SU-DHL-6 (cell line): Measurements from ENCODE around the gene RXRB.

ENCODE experiments used
- H2AFZ ChIP-seq: fragments of 200-600 bp; sonication (generic); 2 replicates; pipeline ENCODE4 v1.6.1; 2014; ENCODE audit warnings: low read depth, mild to moderate bottlenecking, moderate library complexity, mixed read lengths, antibody characterized with exemption, low read length; ENCODE audit not compliant: severe bottlenecking
- H3F3A ChIP-seq: fragments of 200-600 bp; shearing (Covaris generic); 2 replicates; pipeline ENCODE4 v1.6.0; 2016; ENCODE audit warnings: antibody characterized with exemption, mild to moderate bottlenecking; ENCODE audit not compliant: insufficient read depth
- H3K27ac ChIP-seq: fragments of 200-600 bp; sonication (generic); 2 replicates; pipeline ENCODE4 v1.5.1; 2016; ENCODE audit warnings: low read depth, mild to moderate bottlenecking, low read length, moderate library complexity, mixed read lengths
- H3K27me3 ChIP-seq: fragments of 200-600 bp; sonication (generic), shearing (Covaris generic); 2 replicates; pipeline ENCODE4 v1.6.0; 2014; ENCODE audit warnings: mild to moderate bottlenecking, low read length
- H3K36me3 ChIP-seq: fragments of 200-600 bp; sonication (generic); 2 replicates; pipeline ENCODE4 v1.6.1; 2014; ENCODE audit warnings: mild to moderate bottlenecking, low read length, mixed read lengths
- H3K4me2 ChIP-seq: fragments of 300-600, 200-600 bp; shearing (Covaris generic), sonication (generic); 2 replicates; pipeline ENCODE4 v1.6.0; 2014; ENCODE audit warnings: low read length, low read depth, mild to moderate bottlenecking; ENCODE audit not compliant: poor library complexity, severe bottlenecking
- H3K4me3 ChIP-seq: fragments of 200-600 bp; sonication (generic); 2 replicates; pipeline ENCODE4 v1.5.1; 2014; ENCODE audit warnings: antibody characterized with exemption, low read length, mild to moderate bottlenecking, mixed read lengths; ENCODE audit not compliant: insufficient read depth, poor library complexity, severe bottlenecking
- H3K79me2 ChIP-seq: fragments of 200-600 bp; sonication (generic); 2 replicates; pipeline ENCODE4 v1.6.1; 2014; ENCODE audit warnings: mild to moderate bottlenecking, low read length, moderate library complexity; ENCODE audit not compliant: insufficient read depth
- H3K9ac ChIP-seq: fragments of 200-600 bp; sonication (generic); 2 replicates; pipeline ENCODE4 v1.7.0; 2014; ENCODE audit warnings: mild to moderate bottlenecking, low read length
- H3K9me2 ChIP-seq: fragments of 200-600 bp; sonication (generic); replicated peaks from 2 replicates; pipeline ENCODE4 v1.6.1; 2014; ENCODE audit warnings: low read length; ENCODE audit not compliant: insufficient read depth
- H3K9me3 ChIP-seq: fragments of 200-600 bp; sonication (generic); 2 replicates; pipeline ENCODE4 v1.6.1; 2014; ENCODE audit warnings: low read length, mixed read lengths; ENCODE audit not compliant: insufficient read depth
- H4K20me1 ChIP-seq: fragments of 200-600 bp; sonication (generic); 2 replicates; pipeline ENCODE4 v1.6.1; 2014; ENCODE audit warnings: low read depth, mild to moderate bottlenecking, antibody characterized with exemption, low read length, moderate library complexity, mixed read lengths
- EZH2phosphoT487 ChIP-seq: fragments of 200-600 bp; sonication (generic), shearing (Covaris generic); conservative IDR thresholded peaks from 2 replicates; pipeline ENCODE4 v1.6.1; 2018; ENCODE audit warnings: mild to moderate bottlenecking, antibody characterized with exemption, low read length, moderate library complexity, mixed read lengths
- TF ChIP-seq, protein P1 (sequence below): fragments of 200-600 bp; sonication (generic); IDR thresholded peaks from one replicate; pipeline ENCODE4 v1.5.1; 2017; ENCODE audit warnings: antibody characterized with exemption, mild to moderate bottlenecking, low read length, moderate library complexity; ENCODE audit not compliant: insufficient read depth, poor library complexity, severe bottlenecking

The RXRB gene

GRCh38 chr6:33248643-33248931 lies 48.1 kb upstream of the RXRB start:
- no peak for TF ChIP-seq EZH2phosphoT487
- TF ChIP-seq, protein P1, sequence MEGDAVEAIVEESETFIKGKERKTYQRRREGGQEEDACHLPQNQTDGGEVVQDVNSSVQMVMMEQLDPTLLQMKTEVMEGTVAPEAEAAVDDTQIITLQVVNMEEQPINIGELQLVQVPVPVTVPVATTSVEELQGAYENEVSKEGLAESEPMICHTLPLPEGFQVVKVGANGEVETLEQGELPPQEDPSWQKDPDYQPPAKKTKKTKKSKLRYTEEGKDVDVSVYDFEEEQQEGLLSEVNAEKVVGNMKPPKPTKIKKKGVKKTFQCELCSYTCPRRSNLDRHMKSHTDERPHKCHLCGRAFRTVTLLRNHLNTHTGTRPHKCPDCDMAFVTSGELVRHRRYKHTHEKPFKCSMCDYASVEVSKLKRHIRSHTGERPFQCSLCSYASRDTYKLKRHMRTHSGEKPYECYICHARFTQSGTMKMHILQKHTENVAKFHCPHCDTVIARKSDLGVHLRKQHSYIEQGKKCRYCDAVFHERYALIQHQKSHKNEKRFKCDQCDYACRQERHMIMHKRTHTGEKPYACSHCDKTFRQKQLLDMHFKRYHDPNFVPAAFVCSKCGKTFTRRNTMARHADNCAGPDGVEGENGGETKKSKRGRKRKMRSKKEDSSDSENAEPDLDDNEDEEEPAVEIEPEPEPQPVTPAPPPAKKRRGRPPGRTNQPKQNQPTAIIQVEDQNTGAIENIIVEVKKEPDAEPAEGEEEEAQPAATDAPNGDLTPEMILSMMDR = no peak

GRCh38 chr6:33247977-33248642 lies 47.6 kb upstream of the RXRB start:
- Histone ChIP-seq H3K27me3 (no peaks in the 10 kb centered on the region), H2AFZ (peak overlapping the region; percentile 88), H4K20me1 (no peaks in the 10 kb centered on the region), H3K27ac (peak overlapping the region; percentile 70), H3K79me2 (peaks cover 7% of the 10 kb centered on the region; the same call in 1 of the 2 replicates), H3F3A (peaks cover 10% of the 10 kb centered on the region), H3K9me3 (no peaks in the 10 kb centered on the region), H3K4me3 (peak overlapping the region; percentile 62), H3K4me2 (peak overlapping the region; percentile 86), H3K9ac (peak overlapping the region; percentile 68), H3K9me2 (no peaks in the 10 kb centered on the region), H3K36me3 (no peaks in the 10 kb centered on the region)
- TF ChIP-seq EZH2phosphoT487 = no peak
- TF ChIP-seq, protein P1 = peak; percentile 91

More at GRCh38 chr6:33248643-33248931, 48.1 kb upstream of the RXRB start:
- H3K9me3 ChIP-seq = no peaks in the 10 kb centered on the region
- H3K79me2 ChIP-seq = peaks cover 7% of the 10 kb centered on the region; the same call in 1 of the 2 replicates
- peak overlapping the region; percentile 86 for H3K4me2 ChIP-seq
- H3F3A ChIP-seq = peaks cover 10% of the 10 kb centered on the region
- H3K9me2 ChIP-seq = no peaks in the 10 kb centered on the region
- H3K9ac ChIP-seq = peak overlapping the region; percentile 68
- H4K20me1 ChIP-seq = no peaks in the 10 kb centered on the region
- peak overlapping the region; percentile 62 for H3K4me3 ChIP-seq
- H3K27ac ChIP-seq = peak overlapping the region; percentile 70
- no peaks in the 10 kb centered on the region for H3K27me3 ChIP-seq
- peak overlapping the region; percentile 88 for H2AFZ ChIP-seq
- H3K36me3 ChIP-seq = no peaks in the 10 kb centered on the region

GRCh38 chr6:33243476-33243875 lies 43.0 kb upstream of the RXRB start:
- Histone ChIP-seq H3F3A (peaks cover 1% of the 10 kb centered on the region), H3K9me3 (no peaks in the 10 kb centered on the region), H4K20me1 (no peaks in the 10 kb centered on the region), H3K27me3 (no peaks in the 10 kb centered on the region), H3K9me2 (no peaks in the 10 kb centered on the region), H3K4me2 (no peak overlapping the region), H3K36me3 (no peaks in the 10 kb centered on the region), H2AFZ (no peak overlapping the region), H3K27ac (no peak overlapping the region), H3K79me2 (no peaks in the 10 kb centered on the region), H3K4me3 (no peak overlapping the region), H3K9ac (no peak overlapping the region)
- no peak for TF ChIP-seq EZH2phosphoT487
- TF ChIP-seq, protein P1 = no peak
